ENCODE measurements around the gene KLRC4. TPM values are rescaled to one million over a fixed set of nuclear protein-coding genes. Genes with fewer than 3 reads are reported as not detected.

KLRC4 gene
- total RNA-seq, 4 donors from 2014 or later, result not detected

DNA sequence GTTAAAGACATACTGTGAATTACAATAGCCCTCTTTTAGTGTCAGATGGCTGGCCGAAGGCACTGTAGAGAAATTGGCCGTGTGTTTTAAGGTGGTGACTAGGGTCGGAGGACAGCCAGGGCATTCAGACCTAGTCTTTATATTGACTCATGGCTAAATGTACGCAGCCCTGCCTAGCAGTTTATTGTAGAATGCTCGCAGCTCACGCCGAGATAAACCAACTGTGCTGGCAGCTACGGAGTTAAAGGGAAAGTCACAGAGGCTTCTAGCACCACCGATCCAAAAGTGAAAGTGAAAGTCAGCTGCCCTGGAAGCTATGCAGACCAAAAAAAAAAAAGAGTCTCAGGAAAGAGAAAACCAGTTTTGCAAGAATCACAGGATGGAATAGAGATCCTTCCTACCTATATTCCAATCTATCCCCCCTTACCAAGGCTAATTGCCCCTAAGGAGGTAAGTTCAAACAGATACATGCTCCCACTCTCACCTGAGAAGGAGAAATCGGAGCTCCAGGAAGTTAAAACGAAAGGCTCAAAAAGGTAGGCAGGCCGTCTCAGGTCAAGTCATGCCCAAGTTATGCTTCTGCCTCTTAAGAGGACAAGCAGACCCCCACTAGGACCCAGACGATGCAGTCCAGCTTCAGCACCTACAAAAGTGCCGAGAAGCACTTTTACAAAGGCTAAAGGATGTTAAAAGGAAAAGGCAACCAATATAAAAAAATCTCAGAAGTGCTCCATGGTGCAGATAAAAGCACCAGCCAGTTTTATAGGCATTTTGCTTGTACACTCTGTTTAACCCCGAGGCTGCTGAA is 44.5 kb downstream of the KLRC4 start:
- H3K27me3 ChIP-seq, result no peaks in the 10 kb centered on the region
- H3K9me3 ChIP-seq, result peaks cover 0 to 9% (median 0%) of the 10 kb centered on the region in 4 donors
- peak in 1 of 2 donors; percentile 71 for DNase-seq (ENCODE audit: low spot score in 2 of 2)
- WGBS, 2 donors, result 0 to 1% methylated on average over 15 of the region's 15 CpGs
- H3K27ac ChIP-seq, result peak overlapping the region; percentile 85 to 97 (median 92)
- TF ChIP-seq POLR2A (IDR thresholded peaks at IDR 0.05), result peak in 1 of 2 donors; percentile 33
- TF ChIP-seq CTCF (IDR thresholded peaks at IDR 0.05), result no peak
- peak in 1 of 2 donors; percentile 83 for TF ChIP-seq EP300 (IDR thresholded peaks at IDR 0.05)
- H3K4me3 ChIP-seq, result peak overlapping the region; percentile 51 to 63 (median 58)
- H3K4me1 ChIP-seq, result peaks cover 0 to 49% (median 11%) of the 10 kb centered on the region in 4 donors
- H3K36me3 ChIP-seq, result no peaks in the 10 kb centered on the region

DNA sequence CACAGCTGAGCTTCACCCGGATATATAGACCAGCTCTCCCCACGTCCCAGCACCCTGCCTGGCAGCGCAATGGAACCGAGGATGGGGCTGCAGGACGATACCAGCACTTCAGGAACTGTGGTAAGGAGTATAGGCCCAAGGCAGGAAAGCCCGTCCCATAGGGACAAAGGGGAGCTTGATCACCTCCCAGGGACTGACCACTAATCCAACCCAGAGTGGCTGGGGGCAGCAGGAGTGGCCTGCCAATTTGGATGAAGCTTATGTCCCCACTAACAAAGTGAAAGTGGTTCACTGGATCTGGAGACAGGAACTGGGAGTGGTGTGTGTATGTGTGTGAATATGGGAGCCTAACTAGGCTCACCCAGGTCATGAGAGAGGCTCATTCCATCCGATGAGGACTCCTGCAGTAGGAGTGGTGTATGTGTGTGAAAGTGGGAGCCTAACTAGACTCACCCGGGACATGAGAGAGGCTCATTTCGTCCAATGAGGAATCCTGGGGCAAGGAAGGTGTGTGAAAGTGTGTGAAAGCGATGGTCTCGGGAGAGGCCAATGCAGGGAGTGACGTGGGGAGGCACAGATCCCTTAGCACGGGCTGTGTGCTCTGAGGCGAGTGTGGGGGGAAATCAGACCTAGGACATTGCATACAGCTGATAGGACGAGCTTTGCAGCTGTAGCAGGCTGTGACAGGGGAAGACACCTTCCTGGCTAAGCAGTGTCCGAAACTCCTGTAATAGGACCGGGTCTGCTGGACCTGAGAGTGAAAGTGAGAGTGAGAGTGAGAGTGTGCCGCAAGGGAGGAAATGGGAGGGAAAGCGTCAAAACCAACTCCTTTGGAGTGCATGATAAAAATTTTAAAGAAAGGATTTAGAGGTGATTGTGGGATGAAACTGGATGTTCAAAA is 45.4 kb downstream of the KLRC4 start:
- H3K27me3 ChIP-seq, result no peaks in the 10 kb centered on the region
- H3K4me1 ChIP-seq, result peaks cover 0 to 49% (median 9%) of the 10 kb centered on the region in 4 donors
- TF ChIP-seq CTCF (IDR thresholded peaks at IDR 0.05) (peak in 1 of 5 experiments; percentile 9), POLR2A (IDR thresholded peaks at IDR 0.05) (peak in 1 of 2 donors; percentile 41), EP300 (IDR thresholded peaks at IDR 0.05) (peak in 1 of 2 donors; percentile 54)
- WGBS, 2 donors, result 0 to 2% methylated on average over 14 to 19 of the region's 19 CpGs
- peak overlapping the region; percentile 51 to 63 (median 58) for H3K4me3 ChIP-seq
- DNase-seq (ENCODE audit: low spot score in 2 of 2), result peak in 1 of 2 donors; percentile 57
- H3K36me3 ChIP-seq, result no peaks in the 10 kb centered on the region
- H3K9me3 ChIP-seq, result peaks cover 0 to 9% (median 0%) of the 10 kb centered on the region in 4 donors
- H3K27ac ChIP-seq, result peak overlapping the region; percentile 85 to 97 (median 92)

GRCh38 chr12:10363658-10363913 is 46.0 kb downstream of the KLRC4 start:
- peaks cover 0 to 52% (median 8%) of the 10 kb centered on the region in 4 donors for H3K4me1 ChIP-seq
- no peaks in the 10 kb centered on the region for H3K27me3 ChIP-seq
- no peaks in the 10 kb centered on the region for H3K36me3 ChIP-seq
- H3K9me3 ChIP-seq, result peaks cover 0 to 9% (median 0%) of the 10 kb centered on the region in 4 donors
- 26 to 36% methylated on average over 5 of the region's 5 CpGs for WGBS, 2 donors
- no peak for TF ChIP-seq CTCF (IDR thresholded peaks at IDR 0.05)
- TF ChIP-seq EP300 (IDR thresholded peaks at IDR 0.05), result no peak
- H3K27ac ChIP-seq, result peak overlapping the region; percentile 85 to 97 (median 92)
- H3K4me3 ChIP-seq, result peak overlapping the region; percentile 51 to 63 (median 58)
- no peak for DNase-seq (ENCODE audit: low spot score in 2 of 2)

DNA sequence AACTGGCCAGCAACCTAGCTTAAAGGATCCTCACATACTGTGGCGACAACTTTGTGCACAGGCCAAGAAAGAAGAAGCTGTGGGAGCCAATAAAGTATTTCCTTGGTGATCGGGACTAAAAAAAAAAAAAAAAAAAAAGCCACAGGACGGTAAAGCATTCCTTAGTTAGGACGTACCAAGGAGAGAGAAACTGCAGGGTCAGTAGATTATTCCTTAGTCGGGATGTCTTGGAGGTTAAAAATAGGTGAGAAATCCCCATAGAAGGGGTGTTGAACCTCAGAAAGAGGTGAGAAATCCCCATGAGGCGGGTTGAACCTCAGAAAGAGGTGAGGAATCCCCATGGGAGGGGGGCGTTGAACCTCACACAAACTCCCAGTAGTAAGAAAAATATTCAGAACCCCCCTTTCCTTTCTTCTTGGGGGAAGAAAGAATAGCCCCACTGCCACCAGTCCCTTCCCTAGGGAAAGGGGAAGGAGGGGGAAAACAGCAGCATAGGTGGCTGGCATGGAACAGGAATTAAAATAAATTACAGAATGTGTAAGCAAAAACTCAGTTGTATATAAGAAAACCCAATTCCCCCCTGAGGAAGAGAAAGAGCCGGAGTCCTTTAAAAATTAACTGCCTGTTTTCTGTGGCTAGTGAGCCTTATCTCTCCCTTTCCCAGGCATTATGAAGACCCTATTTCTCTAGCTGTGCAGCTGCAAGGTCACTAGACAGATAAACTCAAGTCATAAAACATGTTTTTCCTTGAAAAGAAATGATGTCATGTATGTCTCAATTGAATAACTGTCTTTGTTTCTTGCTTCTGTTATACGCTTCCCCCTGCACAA is 46.5 kb downstream of the KLRC4 start:
- no peak for DNase-seq (ENCODE audit: low spot score in 2 of 2)
- Histone ChIP-seq H3K27ac (peak overlapping the region; percentile 85 to 97 (median 92)), H3K9me3 (peaks cover 0 to 6% (median 0%) of the 10 kb centered on the region in 4 donors), H3K4me3 (peak overlapping the region in 1 of 4 donors; percentile 59), H3K36me3 (no peaks in the 10 kb centered on the region), H3K27me3 (no peaks in the 10 kb centered on the region), H3K4me1 (peaks cover 0 to 50% (median 8%) of the 10 kb centered on the region in 4 donors)
- WGBS, 2 donors, result 35 to 43% methylated on average over 9 of the region's 9 CpGs
- no peak for TF ChIP-seq EP300 (IDR thresholded peaks at IDR 0.05)

GRCh38 chr12:10362325-10362724 is 47.2 kb downstream of the KLRC4 start:
- Histone ChIP-seq H3K27me3 (no peaks in the 10 kb centered on the region), H3K36me3 (no peaks in the 10 kb centered on the region), H3K9me3 (no peaks in the 10 kb centered on the region), H3K4me3 (no peak overlapping the region), H3K4me1 (peaks cover 0 to 50% (median 8%) of the 10 kb centered on the region in 4 donors), H3K27ac (peak overlapping the region in 3 of 4 donors; percentile 85 to 97 (median 91))
- no peak for TF ChIP-seq POLR2A (IDR thresholded peaks at IDR 0.05)
- TF ChIP-seq CTCF (IDR thresholded peaks at IDR 0.05), result no peak
- TF ChIP-seq EP300 (IDR thresholded peaks at IDR 0.05), result no peak
- DNase-seq (ENCODE audit: low spot score in 2 of 2), result no peak
- WGBS, 2 donors, result 67 to 81% methylated on average over 3 of the region's 3 CpGs
